Measurements from ENCODE around the gene TBC1D8.

Gene TBC1D8

GRCh38 chr2:101133492-101134100, 17.6 kb downstream of the TBC1D8 start:
- H3K27ac ChIP-seq: no peak overlapping the region

GRCh38 chr2:101132202-101132601, 19.0 kb downstream of the TBC1D8 start:
- TF ChIP-seq CTCF (IDR thresholded peaks at IDR 0.05) (no peak), ZFX (IDR thresholded peaks at IDR 0.05; ENCODE audit: borderline replicate concordance) (no peak)

More at GRCh38 chr2:101133492-101134100, 17.6 kb downstream of the TBC1D8 start:
- TF ChIP-seq CTCF (IDR thresholded peaks at IDR 0.05): no peak
- TF ChIP-seq ZFX (IDR thresholded peaks at IDR 0.05; ENCODE audit: borderline replicate concordance): no peak

GRCh38 chr2:101130081-101130480, 21.1 kb downstream of the TBC1D8 start:
- H3K27ac ChIP-seq: no peak overlapping the region
- TF ChIP-seq CTCF (IDR thresholded peaks at IDR 0.05) (no peak), ZFX (IDR thresholded peaks at IDR 0.05; ENCODE audit: borderline replicate concordance) (no peak)

More at GRCh38 chr2:101132202-101132601, 19.0 kb downstream of the TBC1D8 start:
- no peak overlapping the region for H3K27ac ChIP-seq

GRCh38 chr2:101127319-101128056, 23.7 kb downstream of the TBC1D8 start:
- TF ChIP-seq ZFX (IDR thresholded peaks at IDR 0.05; ENCODE audit: borderline replicate concordance) (no peak), CTCF (IDR thresholded peaks at IDR 0.05) (no peak)

GRCh38 chr2:101125808-101126207, 25.4 kb downstream of the TBC1D8 start:
- TF ChIP-seq ZFX (IDR thresholded peaks at IDR 0.05; ENCODE audit: borderline replicate concordance): no peak
- no peak for TF ChIP-seq CTCF (IDR thresholded peaks at IDR 0.05)
- H3K27ac ChIP-seq: no peak overlapping the region

More at GRCh38 chr2:101127319-101128056, 23.7 kb downstream of the TBC1D8 start:
- no peak overlapping the region for H3K27ac ChIP-seq

GRCh38 chr2:101125374-101125773, 25.8 kb downstream of the TBC1D8 start:
- no peak overlapping the region for H3K27ac ChIP-seq

GRCh38 chr2:101124643-101125366, 26.4 kb downstream of the TBC1D8 start:
- no peak overlapping the region for H3K27ac ChIP-seq
- TF ChIP-seq CTCF (IDR thresholded peaks at IDR 0.05) (no peak), ZFX (IDR thresholded peaks at IDR 0.05; ENCODE audit: borderline replicate concordance) (no peak)

More at GRCh38 chr2:101125374-101125773, 25.8 kb downstream of the TBC1D8 start:
- no peak for TF ChIP-seq ZFX (IDR thresholded peaks at IDR 0.05; ENCODE audit: borderline replicate concordance)
